Esophagus squamous epithelium (tissue), 4 donors: ENCODE results near the gene ITCH.

ENCODE experiments used
- POLR2A ChIP-seq, 4 donors: fragments of 450-650 bp; IDR thresholded peaks; one replicate each; pipeline ENCODE4 v1.6.1; 2017; ENCODE audit warnings: antibody characterized with exemption in 4 of 4, mild to moderate bottlenecking in 4 of 4, moderate library complexity in 3 of 4
- TF ChIP-seq, protein P1 (sequence below), 6 experiments: fragments of 450-650 bp in 4 of 6; fragments of 200-600 bp in 2 of 6; sonication (generic) in 2 of 6; IDR thresholded peaks; one replicate each; pipeline ENCODE4 v1.5.1; 2016 to 2019; ENCODE audit warnings: antibody characterized with exemption in 6 of 6, mild to moderate bottlenecking in 4 of 6, moderate library complexity in 4 of 6

DNA sequence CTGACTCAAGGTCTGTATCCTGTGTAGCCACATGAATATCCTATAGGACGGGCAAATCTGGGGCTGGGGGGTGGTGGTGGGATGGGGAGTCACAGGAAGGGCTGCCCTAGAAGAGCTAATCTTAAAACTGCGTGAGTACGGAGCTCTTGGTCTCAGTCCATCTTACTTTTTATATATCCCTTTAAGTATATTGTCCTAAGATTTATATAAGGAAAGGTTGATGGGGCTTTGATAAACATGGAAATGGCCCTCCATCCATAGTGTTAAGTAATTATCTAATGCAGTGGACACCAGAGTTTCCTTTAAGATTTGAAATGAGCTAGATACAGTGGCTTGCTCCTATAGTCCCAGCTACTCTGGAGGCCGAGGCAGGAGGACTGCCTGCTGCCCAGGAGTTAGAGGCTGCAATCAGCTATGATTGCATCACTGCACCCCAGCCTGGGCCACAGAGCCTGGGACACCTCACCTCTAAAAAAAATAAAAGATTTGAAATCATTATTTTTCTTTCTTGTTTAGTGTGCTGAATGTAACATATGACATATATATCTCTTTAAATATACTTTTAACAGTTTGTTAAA lies 128.9 kb downstream of the ITCH start:
- no peak for TF ChIP-seq POLR2A (IDR thresholded peaks at IDR 0.05)
- TF ChIP-seq, protein P1, sequence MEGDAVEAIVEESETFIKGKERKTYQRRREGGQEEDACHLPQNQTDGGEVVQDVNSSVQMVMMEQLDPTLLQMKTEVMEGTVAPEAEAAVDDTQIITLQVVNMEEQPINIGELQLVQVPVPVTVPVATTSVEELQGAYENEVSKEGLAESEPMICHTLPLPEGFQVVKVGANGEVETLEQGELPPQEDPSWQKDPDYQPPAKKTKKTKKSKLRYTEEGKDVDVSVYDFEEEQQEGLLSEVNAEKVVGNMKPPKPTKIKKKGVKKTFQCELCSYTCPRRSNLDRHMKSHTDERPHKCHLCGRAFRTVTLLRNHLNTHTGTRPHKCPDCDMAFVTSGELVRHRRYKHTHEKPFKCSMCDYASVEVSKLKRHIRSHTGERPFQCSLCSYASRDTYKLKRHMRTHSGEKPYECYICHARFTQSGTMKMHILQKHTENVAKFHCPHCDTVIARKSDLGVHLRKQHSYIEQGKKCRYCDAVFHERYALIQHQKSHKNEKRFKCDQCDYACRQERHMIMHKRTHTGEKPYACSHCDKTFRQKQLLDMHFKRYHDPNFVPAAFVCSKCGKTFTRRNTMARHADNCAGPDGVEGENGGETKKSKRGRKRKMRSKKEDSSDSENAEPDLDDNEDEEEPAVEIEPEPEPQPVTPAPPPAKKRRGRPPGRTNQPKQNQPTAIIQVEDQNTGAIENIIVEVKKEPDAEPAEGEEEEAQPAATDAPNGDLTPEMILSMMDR (IDR thresholded peaks at IDR 0.05), result no peak
